B cell (primary cell): ENCODE measurements around the gene CAMK1.

Source experiments
- EZH2 ChIP-seq: IDR thresholded peaks from 2 replicates; pipeline ENCODE4 v1.6.1; 2012; ENCODE audit warnings: borderline replicate concordance, low read depth, mild to moderate bottlenecking, moderate library complexity, low read length; ENCODE audit not compliant: insufficient read depth, poor library complexity, severe bottlenecking
- TF ChIP-seq, protein P1 (sequence below): fragments of 200-600 bp; IDR thresholded peaks from one replicate; pipeline ENCODE4 v1.8.0; 2022; ENCODE audit warnings: antibody characterized with exemption, mild to moderate bottlenecking

DNA sequence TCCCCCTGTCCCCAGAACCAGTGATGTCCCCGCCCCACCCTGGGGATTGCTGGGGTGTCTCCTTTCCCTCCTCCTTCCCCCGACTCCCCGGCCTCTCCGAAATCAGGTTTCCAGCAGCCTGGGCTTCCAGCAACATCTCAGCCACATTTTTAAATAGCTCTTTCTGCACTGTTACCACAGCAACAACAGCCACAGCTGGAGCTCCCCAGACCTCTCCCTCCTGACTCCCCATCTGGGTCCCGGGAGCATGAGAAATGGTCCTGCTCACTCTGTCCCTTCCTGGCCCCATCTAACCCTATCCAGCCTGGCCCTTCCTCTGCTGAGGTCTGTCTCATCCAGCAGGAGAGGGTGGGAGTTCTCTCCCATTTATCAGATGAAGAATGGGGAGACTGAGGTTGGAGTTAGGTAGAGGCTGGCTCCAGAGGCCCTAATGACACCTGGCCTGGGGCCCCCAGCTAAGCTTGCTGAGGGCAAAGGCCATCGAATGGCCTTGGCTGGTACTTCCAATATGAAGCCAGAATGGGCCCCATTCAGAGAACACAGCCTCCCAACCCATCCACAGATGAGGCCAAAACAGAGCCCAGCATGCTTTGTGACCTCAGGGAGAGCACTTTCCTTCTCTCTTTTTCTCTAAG is 1.5 kb downstream of the CAMK1 start:
- TF ChIP-seq, protein P1, sequence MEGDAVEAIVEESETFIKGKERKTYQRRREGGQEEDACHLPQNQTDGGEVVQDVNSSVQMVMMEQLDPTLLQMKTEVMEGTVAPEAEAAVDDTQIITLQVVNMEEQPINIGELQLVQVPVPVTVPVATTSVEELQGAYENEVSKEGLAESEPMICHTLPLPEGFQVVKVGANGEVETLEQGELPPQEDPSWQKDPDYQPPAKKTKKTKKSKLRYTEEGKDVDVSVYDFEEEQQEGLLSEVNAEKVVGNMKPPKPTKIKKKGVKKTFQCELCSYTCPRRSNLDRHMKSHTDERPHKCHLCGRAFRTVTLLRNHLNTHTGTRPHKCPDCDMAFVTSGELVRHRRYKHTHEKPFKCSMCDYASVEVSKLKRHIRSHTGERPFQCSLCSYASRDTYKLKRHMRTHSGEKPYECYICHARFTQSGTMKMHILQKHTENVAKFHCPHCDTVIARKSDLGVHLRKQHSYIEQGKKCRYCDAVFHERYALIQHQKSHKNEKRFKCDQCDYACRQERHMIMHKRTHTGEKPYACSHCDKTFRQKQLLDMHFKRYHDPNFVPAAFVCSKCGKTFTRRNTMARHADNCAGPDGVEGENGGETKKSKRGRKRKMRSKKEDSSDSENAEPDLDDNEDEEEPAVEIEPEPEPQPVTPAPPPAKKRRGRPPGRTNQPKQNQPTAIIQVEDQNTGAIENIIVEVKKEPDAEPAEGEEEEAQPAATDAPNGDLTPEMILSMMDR = no peak
- no peak for TF ChIP-seq EZH2
